ENCODE results near the gene DGCR6.
"Not testable (repeated sequence)": the region's sequence is repeated elsewhere in the genome, so short reads cannot be mapped to it uniquely, and the experiment has no call there.

Gene DGCR6

DNA sequence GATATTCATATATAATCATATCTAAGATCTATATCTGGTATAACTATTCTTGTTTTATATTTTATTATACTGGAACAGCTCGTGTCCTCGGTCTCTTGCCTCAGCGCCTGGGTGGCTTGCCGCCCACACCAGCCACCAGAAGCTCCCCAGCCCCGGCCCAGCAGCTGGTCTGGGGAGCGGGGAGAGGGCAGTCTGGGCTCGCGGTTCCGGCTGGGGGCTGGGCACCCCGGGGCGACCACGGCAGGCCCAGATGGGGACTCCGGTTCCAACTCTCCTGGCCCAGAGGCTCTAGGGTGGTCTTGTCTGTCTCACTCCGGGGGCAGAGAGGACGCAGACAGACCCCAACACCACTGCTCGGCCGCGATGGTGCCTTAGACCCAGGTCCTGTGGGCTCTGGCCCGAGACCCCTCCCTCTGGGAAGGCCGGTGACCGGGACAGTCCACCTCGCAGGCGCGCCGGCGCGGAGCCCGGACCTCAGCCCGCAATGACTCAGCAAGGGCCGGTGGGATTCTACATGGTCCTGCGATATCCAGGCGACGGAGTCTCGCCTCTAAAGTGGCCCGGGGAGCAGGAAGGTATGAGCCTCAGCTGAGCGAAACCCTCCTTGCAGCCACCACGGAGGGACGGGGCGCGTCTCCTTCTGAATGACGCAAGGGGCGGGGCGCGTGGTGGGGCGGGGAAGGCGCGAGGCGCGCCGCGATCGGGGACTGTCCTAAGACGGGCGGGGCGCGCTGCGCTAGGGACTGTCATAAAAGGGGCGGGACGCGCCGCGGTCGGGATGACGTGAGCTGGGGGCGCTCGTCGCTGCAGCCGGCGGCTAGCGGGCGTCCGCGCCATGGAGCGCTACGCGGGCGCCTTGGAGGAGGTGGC, at the start of gene DGCR6:
TSS of gene DGCR6 (plus strand) at position 781 of the 870 bp plus-strand sequence. CDS start at position 836, 55 bp downstream.
- ATAC-seq (peak; percentile 99), DNase-seq (no peak)

DNA sequence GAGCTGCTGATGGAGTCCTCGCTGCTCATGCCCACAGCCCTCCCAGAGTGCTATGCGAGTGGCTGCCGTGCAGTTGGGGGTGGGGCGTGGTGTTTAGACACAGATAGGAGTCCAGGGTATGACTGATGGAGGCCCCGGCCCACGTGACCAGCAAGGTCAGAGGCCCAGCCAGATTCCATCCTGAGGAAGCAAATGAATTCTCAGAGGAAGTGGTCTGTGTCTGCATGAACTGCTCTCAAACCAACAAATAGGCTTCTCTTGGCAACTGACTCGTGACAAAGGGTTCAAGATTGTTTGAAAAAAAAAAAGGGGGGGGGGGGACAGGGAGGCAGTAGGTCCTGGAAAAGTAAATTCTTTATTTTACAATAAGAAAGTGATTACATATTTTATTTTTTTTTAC, 46.8 kb upstream of the DGCR6 start:
- DNase-seq, ATAC-seq: not testable (repeated sequence)

DNA sequence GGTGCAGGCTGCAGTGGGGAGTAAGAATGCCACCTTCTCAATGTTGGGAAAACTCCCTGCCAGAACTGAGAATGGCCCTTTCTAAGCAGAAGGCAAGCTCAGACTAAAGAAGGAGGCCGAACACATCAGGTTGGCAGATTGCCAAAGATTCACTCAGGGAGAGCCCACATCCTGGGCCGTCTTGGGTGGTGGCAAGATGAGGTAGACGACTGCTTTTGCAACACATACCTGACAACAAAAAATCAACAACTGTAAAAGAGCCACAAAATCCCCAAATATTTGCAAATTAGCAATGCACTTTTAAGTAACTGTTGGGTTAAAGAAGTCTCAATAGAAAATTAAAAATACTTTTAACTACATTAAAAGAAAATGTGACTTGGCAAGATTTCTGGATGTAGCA, 24.9 kb upstream of the DGCR6 start:
- DNase-seq = not testable (repeated sequence)

GRCh38 chr22:18884465-18884864, 21.7 kb upstream of the DGCR6 start:
- not testable (repeated sequence) for DNase-seq, ATAC-seq

More for the DNA sequence above, 24.9 kb upstream of the DGCR6 start:
- ATAC-seq = not testable (repeated sequence)

GRCh38 chr22:18888115-18888514, 18.0 kb upstream of the DGCR6 start:
- ATAC-seq = no peak

GRCh38 chr22:18890510-18891192, 15.5 kb upstream of the DGCR6 start:
- not testable (repeated sequence) for DNase-seq
- peak; percentile 63 for ATAC-seq

More at GRCh38 chr22:18888115-18888514, 18.0 kb upstream of the DGCR6 start:
- no peak for DNase-seq

DNA sequence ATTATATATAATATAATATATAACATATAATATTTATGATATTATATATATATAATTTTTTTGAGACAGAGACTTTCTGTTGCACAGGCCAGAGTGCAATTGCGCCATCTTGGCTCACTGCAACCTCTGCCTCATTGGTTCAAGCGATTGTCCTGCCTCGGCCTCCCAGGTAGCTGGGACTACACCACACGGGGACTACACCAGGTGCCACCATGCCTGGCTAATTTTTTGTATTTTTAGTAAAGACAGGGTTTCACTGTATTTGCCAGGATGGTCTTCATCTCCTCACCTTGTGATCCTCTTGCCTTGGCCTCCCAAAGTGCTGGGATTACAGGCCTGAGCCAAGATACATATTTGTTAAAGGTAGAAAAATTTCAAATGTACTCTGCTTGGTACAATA, 12.3 kb upstream of the DGCR6 start:
- not testable (repeated sequence) for DNase-seq, ATAC-seq

GRCh38 chr22:18896037-18896657, 10.0 kb upstream of the DGCR6 start:
- not testable (repeated sequence) for DNase-seq, ATAC-seq

GRCh38 chr22:18906410-18906745, 258 bp downstream of the DGCR6 start:
- ATAC-seq = peak; percentile 28
- DNase-seq = not testable (repeated sequence)

GRCh38 chr22:18906896-18907295, 776 bp downstream of the DGCR6 start:
- ATAC-seq = no peak
- DNase-seq = no peak

DNA sequence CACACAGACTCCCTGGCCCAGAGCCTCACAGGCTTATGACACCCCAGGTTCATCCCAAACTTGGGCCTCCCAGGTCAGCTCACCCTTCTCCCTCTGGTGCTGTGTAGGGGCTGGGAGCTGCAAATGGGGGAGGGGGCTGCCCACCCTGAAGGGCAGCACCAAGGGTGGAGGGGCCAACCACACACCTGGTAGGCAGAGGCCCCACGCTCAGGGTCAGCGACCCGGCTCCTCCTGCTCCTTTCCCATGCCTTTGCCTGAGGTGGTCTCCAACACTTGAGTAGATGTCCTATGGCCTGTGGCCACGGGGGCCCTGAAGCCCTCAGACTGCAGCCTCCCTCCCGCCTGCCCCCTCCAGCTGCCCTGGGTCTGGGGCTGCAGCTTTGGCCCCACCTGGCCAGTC, 3.4 kb downstream of the DGCR6 start:
- ATAC-seq (no peak), DNase-seq (no peak)

DNA sequence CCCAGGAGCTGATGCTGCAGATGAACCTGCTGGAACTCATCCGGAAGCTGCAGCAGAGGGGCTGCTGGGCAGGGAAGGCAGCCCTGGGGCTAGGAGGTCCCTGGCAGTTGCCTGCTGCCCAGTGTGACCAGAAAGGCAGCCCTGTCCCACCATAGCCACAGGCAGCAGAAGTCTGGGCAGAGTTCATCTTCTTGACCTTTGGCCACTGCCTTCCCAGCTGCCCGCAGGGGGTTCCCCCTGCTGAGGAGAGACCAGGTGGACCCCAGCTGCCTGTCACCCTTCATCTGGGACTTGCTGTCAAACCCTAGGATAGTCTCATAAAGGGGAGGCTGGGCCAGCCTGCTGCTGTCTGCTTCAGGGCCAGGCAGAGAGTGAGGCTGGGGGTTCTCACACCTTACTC, 5.4 kb downstream of the DGCR6 start:
- not testable (repeated sequence) for DNase-seq, ATAC-seq

- not testable (repeated sequence) for ATAC-seq, DNase-seq
These were observed 6.3 kb downstream of the DGCR6 start for GRCh38 chr22:18912264-18912946.

DNA sequence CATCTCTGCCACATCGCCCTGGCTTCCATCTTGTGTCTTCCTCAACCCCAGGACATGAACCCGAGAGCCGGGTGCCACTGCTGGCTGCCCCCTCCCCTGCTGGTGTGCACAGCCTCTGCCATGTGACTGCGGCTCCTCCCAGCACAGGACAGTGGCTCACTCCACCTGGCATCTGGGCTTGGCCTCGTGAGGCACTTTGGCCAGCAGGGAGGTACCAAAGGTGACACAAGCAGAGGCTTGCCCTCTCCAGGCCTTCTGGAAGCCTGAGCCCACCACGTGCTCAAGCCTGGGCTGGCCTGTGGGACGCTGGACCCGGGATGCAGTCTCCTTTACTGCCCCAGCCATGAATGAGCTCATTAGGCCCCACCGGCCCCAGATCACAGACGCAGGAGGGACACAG, 8.4 kb downstream of the DGCR6 start:
- not testable (repeated sequence) for DNase-seq, ATAC-seq

DNA sequence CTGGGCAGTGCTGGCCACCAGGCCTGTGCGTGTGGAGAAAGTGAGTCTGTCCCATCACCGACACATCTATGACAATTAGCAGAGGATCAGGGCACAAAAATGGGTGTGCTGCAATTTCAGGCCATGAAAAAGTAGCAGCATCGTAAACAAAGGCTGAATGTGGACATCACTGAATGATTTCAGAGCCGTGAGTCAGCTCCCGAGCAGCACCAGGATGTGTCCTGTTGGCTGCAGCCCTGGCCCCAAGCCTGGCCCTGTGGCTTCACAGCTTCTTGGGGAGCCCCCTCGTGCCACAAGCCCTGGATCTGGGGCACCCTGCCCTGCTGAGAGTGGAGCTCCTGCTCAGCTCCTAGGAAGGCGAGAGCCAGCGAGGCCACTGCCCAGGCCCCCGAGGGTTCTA, 9.4 kb downstream of the DGCR6 start:
- DNase-seq, ATAC-seq: not testable (repeated sequence)

DNA sequence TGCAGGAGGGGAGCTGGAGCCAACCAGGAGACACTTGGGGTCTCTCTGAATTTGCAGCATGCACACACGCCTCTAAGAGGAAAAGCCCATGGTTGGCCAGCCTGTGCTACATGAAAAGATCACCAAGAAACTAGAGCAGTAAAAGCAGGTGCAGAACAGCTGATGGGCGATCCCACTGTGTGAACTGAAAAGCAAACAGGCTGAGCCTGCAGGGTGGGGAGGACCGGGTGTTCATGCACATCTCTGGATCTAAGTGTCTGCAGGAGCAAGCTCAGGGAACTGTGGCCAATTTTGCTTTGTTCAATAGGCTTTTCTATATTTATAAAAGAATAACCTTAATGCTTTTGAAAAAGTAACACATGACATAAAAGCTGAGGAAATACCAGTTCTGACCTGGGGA, 11.7 kb downstream of the DGCR6 start:
- ATAC-seq, DNase-seq: not testable (repeated sequence)

DNA sequence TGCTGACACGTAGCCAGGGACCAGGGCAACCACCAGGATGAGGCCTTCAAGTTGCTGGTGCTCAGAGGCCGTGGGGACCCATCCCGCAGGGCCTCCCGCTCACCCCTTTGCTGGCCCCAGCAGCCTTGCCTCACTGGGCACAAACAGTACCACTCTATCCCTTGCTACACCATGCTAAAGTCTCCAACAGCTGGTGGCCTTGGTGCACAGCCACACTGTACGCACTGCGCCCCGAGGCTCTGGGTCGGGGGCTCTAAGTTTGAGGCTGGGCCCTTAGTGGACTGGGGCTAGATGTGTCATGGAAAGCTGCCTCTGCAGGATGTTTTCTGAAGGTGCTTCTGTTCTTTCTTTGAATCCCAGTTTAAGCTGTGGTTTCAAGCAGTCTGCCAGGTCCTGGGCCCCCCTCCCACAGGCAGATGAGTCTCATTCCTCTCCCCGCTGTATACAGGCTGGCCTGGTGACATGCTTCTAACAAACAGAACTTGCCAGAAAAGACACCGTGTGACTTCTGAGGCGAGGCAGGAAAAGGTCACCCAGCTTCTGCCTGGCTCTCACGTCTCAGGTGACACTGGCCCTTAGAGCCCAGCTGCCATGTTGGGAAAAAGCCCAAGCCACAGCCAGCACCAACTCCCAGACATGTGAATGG, 14.3 kb downstream of the DGCR6 start:
- not testable (repeated sequence) for DNase-seq, ATAC-seq

GRCh38 chr22:18925368-18926064, 19.4 kb downstream of the DGCR6 start:
- ATAC-seq = no peak
- DNase-seq = no peak

- DNase-seq = no peak
- ATAC-seq = no peak
These were observed 20.9 kb downstream of the DGCR6 start for GRCh38 chr22:18927020-18927419.

- no peak for ATAC-seq
- no peak for DNase-seq
These were observed 21.5 kb downstream of the DGCR6 start for GRCh38 chr22:18927573-18927972.

GRCh38 chr22:18929459-18929858, 23.3 kb downstream of the DGCR6 start:
- no peak for DNase-seq
- no peak for ATAC-seq

Measured in stimulated activated naive CD8-positive, alpha-beta T cell treated with anti-CD3 and anti-CD28 coated beads, Interleukin-15, Interleukin-2, amounts not matched to agents 100 U/mL and 50 U/mL, for 24 hours (primary cell).